SKM-1 (cell line): ENCODE measurements around the gene MAFG.
A peak's percentile ranks its signal among the peaks of the same experiment; 100 is the strongest.

Experiments
- DNase-seq: peaks from one replicate; lab custom pipeline; 2025; ENCODE audit not compliant: unreplicated experiment; lab: John Stamatoyannopoulos, UW

Gene MAFG

DNA sequence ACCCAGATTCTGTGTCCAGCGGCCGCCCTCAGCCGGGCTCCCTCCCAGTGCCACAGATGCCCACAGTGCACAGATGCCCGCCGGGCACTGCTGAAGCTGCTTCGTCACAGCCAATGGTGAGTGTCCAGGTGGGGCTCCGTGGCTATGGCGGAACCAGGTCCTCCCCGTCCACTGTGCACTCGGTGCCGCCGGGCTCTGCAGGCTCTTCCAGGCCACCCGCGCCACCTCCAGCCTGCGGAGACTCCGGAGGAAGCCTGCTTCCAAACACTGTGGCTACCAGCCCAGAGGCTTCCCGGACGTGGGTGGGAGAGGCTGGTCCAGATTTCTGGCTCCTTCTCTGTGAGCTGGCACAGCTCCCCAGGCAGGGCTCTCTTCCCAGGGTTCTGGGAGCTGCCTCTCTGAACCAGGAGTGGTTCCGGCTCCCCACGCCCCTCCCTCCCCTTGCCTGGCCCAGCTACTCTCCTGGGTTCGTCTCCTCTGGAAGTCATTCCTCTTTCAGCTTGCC lies 12.4 kb upstream of the MAFG start:
- no peak for DNase-seq

DNA sequence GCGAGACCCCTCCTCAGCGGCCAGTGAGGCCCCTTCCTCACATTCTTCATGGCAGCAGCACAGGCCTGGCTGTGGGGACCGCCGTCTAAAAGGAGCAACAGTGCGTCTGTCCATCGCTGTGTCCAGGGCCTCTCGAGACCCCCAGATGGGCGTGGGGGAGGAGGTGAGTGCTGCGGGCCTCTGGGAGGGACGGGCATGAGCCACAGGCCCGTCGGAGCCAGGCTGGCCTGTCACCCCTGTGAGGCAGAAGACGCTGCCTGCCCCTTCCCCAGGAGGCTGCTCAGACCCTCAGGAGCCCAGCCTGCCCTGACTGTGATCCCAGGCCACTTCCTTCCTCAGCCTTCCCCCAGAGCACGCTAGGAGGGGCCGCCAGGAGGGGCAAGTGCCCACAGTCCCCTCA lies 11.7 kb upstream of the MAFG start:
- DNase-seq: no peak

DNA sequence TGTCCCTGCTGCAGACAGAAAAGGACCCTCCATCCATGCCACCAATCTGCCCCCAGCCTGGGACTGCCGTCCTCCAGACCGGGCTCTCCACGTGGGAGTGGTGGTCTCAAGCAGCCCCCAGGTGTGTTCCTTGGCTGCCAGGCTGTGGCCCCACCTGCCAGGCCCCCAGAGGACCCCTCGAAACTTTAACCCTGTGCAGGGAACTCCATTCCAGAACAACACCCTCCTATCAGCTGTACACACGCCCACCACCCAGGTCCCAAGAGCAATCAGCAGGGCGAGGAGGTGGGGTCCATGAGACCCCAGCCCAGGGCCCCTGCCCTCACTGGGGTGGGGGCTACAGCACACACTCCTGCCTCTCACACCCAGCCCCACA lies 8.2 kb upstream of the MAFG start:
- DNase-seq: no peak

DNA sequence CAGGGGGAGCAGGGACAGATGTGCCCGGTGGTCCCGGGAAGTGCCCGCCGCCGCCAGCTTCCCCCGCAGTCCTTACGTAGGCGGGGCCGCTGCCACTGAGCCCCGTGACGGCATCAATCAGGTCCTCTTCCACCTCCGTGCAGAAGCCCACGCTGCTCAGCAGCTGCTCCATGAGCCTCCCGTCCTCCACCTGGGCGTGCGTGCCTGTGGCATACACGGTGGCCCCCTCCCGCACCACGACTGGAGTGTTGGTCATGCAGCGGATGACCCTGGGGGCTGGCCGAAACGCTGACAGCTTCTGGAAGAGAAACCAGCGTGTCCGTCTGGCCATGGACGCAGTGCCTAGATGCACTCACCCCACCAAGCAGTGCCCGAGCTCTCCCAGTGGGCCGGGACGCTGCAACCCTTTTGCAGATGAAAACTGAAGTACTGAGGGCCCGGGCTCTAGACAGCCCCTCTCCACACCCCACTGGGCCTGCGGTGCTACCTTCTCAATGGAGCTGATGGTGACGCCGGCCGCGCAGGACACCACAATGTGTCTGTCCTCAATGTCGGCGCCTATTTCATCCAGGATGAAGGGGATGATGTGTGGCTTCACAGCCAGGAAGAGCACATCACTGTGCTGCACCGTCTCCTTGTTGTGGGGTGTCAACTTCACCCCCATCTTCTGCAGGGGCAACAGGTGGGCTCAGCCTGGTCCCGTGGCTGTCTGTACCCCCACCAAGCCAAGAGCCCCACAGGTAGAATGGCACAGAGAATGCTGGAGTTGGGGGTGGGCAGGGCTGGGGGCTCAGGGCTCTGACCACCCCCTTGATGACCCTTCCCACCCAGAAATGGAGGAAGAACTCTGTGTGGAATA lies 7.5 kb upstream of the MAFG start:
- no peak for DNase-seq

DNA sequence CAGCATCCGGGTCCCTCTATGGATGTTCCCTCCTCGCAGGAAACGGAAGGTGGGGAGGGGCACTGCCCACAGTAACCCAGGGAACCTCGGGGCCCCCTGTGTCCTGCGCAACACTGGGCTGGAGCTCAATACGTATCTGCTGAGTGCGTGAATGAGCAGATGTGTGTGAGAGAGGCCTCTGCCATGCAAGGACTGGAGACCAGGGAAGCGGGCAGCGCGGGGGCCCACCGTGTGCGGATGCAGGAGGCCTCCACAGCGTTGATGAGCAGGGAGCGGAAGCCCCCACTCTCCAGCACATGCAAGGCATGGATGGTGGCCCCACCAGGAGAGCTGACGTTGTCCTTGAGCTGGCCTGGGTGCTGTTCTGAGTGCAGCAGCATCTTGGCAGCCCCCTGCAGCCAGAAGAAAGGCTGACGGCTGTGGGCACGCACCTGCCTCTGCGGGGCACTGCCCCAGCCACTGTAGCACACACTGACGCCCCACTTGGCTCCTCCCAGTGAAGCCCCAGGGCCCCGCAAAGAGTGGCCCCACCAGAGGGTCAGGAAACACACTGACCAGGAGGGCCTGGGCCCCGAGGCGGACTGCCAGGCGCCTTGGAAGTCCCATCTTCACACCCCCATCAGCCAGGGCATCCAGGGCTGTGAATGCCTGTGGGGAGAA lies 6.7 kb upstream of the MAFG start:
- DNase-seq: no peak

DNA sequence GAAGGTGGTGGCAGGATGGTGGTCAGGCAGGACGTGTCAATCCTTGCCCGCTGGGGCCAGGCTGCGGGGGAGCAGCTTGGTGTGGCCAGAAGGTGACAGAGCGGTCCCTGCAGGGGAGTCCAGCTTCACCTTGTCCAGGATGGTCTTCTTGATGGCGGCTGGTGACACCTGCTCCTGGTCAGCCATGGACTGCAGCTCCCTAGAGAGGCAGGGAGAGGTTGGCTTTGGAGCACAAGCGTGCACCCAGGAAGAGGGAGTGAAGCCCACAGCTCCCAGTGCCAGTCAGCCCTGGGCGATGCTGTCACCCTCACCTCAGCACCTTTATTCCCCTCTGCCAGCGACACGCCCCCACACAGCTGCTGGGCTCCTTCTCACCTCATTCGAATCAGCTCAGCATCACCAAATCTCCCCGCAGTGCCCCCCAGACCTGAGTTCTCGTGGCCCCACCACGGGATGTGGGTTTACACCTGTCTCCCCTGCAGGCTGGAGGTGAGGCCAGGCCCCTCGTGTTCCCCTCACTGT lies 5.7 kb upstream of the MAFG start:
- DNase-seq: no peak

DNA sequence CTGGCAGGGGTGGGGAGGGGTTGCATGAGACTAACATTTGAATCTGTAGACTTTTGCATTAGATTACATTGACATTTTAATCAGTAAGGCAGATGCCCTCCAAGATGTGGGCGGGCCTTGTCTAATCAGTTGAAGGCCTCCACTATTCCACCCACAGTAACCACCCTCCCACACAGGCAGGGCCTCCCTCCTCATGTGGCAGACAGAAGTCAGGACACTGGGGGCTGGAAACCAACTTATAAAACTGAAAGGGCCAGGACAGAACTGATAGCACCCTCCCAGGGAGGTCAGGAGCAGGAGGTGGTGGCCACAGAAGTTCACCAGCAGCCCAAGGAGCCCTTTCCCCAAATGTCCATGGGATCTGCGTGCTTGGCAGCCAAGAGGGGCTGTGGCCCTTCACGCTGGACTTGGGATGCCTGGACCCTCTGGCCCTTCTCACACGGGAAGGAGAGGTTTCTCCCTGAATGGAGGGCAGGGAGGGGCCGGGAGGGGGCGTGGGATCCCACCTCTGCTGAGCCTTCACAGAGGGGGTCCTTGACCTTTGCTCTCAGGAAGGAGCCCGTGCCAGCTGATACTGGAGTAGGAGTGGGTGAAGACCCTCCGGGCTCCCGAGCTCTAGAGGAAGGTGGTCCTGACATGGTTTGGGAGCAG lies 4.9 kb upstream of the MAFG start:
- no peak for DNase-seq

DNA sequence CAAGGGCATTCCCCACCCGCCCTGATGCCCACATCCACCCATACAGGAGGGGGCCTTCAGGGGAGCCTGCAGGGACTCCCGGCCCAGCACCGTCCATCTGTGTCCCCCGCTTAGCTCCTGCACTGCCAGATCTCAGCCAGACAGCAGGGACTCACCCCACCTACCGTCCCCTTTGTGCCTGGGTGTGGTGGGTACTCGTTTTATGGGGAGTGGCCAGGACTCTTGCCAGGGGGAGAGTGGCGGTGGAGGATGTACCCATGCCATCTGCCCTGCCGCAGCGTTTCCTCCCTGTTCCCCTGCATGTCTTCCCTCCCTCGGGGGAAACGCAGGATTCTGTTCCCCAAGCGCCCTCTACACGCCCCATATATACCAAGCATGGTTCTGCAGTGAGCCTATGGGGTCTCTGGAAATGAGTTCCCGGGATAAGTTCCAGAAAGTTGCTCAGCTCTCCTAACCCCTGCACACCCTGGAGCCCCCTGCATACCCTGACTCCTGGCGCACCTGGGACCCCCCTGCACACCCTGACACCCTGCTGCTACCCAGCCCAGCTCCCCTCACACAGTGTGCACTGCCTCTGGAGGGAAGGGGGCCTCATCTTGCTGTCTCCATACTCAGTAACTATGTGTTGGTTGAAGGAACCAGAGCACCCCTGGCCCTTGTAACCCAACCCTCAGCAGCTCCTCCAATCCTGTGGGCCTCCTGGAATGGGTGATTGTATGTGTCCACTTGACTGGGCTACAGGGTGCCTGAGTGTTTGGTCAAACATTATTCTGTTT lies 4.2 kb upstream of the MAFG start:
- DNase-seq: no peak

DNA sequence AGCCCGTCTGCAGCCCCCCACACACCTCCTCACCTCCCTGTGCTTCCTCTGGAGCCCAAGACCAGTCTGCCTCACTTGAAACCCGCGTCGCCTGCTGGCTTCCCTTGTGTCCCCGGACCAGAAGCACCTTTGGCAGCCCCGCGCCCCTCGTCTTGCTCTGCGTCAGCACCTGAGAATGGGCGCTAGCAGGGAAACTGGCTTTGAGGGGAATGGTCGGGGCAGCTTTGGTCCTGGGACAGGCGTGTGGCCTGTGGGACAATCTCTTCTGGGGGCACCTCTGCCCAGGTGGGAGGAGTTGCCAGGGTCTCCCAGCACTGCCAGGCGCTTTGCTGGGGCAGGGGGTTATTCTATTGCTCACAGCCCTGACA lies 3.6 kb upstream of the MAFG start:
- DNase-seq: no peak

DNA sequence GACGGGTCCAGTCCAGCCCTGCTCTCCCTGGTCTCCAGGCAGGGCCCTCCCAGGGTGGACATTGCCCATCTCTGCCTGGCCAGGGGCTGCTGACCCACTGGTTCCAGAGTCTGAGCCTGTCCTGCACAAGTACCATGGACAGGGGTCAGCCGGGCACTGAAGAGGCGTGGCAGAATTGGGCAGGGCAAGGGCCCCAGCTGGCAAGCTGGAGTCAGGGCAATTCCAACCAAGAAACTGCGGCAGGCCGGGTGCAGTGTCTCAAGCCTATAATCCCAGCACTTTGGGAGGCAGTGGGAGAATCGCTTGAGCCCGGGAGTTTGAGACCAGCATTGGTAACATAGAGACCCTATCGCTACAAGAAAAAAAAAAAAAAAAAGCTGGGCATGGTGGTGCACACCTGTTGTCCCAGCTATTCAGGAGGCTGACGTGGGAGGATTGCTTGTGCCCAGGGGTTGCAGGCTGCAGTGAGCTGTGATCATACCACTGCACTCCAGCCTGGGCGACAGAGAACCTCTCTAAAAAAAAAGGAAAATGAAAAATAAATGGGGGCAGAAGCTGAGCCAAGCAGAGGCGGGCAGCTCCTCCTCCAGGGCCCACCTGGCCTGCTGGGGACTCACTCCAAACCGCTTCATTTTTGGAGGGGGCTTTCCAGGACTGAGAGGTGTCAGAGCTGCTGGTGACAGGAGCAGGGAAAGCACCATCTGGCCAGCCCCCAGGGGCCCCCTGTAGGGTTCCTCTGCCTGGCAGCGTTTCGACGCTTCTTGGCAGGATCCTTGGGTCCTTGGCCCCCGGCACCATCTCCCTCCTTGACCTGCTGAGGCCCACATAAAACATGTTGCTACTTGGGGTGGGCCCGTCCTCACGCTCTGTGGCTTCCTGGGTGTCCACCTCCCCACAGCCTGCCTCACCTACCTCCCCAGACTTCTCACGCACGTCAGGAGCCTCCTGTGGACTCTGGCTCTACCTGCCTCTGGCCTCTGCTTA lies 2.9 kb upstream of the MAFG start:
- DNase-seq: no peak

DNA sequence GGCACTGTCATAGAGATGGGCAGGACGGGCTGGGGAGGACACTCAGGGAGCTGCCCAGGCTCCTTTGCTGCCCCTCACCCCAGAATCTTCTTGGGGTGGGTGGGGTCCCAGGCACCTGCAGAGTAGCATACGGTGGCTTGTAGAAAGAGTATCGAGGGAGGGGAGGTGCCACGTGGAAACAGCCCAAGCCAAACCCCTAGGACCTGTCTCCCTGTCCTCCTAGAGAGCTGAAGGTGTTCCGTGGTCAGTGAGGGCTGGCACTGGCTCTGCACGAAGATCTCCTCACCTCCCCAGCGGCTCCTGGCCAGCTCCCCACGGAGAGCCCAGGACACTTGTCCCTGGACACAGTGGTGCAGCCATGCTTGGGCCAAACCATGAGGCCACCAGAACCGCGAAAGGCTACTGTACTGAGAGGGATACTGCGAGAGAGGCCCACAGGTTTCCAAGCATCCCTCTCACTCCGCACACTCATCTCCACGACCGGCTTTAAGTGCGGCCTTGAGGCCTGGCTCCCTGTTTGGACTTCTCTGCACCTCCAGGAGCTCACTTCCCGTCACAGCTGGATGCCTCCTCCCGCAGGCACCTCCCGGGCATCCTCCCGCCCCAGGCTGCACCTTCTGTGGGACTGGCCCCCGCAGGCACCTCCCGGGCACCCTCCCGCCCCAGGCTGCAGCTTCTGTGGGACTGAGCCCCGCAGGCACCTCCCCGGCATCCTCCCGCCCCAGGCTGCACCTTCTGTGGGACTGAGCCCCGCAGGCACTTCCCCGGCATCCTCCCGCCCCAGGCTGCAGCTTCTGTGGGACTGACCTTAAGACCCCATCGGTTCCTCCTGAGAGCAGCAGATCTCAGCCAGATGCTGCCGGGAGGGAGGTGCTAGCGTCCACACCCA lies 2.0 kb upstream of the MAFG start:
- DNase-seq: no peak

DNA sequence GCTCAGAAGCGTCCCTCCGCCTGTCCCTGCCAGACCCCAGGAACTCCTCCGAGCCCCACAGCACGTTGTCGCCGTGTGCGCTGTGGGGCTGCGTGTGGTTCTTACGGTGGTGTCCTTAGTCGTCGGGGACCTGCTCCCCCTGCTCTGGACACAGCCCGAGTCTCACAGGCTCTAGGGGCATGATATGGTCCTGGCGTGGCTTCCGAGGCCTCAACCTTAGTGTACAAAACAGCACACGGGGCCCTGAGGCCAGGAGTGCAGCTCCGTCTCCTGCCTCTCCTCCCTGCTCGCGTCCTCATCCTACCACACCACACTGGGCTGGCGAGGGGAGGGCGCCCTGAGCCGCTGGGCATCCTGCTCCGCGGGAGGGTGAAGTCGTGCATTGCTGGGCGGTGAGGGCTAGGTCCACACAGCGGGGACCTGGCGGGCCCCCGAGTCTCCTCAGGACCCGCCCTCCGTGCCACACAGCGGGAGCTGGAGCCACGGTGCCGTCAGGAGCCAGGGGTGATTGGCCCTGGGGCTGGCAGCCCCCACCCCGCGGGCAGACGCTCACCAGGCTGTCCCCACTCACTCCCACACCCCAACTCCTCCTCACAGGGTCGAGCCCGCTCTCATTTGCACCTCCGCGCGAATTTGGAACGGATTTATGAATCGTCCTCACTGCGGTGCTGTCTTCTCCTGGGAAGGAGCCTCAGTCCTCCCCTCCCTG lies 1.2 kb upstream of the MAFG start:
- DNase-seq: no peak

DNA sequence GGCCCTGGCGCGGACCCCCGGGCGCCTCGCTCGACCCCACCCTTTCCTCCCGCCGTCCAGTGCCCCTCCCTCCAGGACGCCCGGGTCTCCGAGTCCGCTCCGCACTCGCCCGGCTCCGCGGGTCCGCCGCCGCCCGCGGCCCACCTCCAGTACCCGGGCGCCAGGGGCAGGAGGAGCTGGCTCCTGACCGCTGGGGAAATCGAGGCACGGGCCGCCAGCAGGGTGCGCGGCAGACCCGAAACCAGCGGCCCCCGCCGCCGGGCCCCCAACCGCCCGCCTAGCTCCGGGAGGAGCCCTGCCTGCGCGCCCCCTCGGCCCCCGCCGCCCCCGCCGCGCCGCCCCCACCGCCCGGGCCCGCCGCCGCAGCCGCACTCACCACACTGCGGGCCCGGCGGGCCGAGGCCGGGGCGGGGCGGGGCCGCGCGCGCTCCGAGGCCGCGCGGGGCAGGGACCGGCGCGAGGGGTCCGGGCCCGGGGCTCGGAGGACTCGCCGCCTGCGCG lies 333 bp downstream of the MAFG start:
- DNase-seq: no peak

DNA sequence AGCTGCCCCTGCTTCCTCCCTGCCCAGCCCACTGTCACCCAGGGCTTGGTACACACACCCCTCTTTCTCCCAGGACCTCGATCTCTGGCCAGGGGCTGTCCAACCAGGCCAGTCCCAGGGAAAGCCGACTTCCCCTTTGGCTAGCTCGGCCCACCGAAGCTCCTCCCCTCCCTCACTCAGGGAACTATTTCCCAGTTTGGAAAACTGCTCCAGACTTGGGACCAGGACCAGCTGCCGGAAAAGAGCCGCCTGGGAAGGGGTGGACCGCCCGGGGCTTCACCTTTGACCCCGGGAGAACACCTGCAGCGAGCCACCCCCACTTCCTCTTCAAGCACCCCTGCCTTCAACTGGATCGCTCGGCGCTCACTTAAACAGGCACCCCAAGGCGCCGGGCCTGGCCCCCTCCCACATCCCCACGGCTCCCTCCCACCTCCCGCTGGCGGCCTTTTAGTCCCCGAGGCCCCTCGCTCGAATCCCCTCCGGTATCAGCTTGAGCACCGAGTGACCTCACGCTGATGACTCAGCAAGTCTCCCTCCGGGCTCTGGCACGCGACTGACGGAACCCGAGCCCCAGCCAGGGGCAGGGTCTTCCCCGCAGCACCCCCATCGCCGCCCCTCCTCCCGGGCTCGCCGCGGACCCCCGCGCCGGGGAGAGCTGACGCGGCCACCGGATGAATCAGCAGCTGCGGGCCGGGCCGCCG lies 934 bp downstream of the MAFG start:
- peak; percentile 74 for DNase-seq

DNA sequence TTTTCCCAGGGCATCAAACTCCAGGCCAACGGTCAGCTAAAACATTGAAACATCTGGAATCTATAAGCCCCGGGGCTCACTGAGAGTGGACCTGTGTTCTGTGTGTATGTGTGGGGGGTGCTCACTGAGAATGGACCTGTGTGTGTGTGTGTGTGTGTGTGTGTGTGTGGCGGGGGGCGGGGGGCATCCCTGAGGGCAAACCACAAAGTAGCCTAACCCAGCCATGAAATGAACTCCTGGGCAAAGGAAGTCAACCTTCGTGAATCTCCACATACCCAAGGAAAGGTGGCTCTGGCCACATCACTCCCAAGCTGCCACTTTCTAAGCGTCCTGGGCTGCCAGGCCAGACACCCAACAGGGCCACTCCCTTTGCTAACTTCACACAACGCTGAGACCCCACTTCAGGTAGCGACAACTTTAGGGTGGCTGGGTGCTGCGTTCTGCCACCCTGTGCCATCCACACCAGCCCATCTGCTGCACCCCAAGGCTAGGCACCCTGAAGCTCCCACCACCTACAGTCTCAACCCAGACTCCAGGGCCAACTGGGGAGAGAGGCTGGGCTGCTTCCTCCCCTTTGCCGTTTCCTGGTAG lies 1.6 kb downstream of the MAFG start:
- no peak for DNase-seq

DNA sequence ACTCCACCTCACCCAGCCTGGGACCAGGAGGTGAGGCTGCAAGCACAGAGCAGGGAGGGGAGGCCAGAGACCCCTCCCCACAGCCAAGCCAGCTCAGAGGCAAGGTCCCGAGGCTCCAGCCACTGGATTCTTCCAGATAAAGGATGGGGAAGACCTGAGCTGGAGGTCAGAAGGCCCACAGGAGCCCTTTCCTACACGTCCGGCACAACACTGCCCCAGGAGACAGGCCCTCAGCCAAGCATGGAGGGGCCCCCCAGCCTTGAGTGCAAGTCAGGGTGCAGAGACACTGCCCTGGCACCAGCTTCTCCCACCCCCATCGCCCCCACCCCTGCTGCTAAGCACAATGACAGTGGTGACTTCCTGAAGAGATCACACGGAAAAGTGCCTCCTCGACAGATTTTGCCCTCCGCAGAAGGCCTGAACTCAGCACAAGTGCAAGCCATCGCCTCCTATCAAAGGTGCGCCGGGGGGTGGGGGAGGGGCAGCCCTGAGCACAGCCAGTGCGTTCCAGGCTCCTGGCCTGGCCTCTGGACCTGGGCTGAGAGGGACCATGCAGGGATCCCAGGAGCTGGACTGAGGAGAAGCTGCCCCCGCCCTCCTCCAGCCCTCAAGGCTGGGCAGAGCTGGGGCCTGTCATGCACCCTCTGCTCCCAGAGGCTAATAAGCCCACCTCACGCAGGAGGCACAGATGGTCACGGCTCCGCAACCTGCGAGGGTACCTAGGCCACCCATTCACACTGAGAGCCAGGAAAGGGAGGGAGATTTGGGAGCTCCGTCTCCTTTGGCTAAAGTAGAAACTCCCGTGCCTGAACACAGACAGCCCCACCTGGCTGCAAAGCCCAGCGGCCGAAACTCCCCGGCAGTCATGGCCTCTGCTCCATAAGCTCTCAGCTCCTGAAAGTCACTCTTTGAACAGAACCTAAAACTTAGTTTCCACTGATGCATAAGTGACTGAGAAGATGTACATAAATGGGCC lies 2.7 kb downstream of the MAFG start:
- DNase-seq: no peak
